Measurements from ENCODE around the gene GOLPH3. TPM values are rescaled to one million over a fixed set of nuclear protein-coding genes. Genes with fewer than 3 reads are reported as not detected.

Gene GOLPH3
- total RNA-seq, 1 experiment from 2014 or later: 69.2 TPM

- Histone ChIP-seq H4K20me1 (ENCODE audit: insufficient read depth) (no peaks in the 10 kb centered on the region), H3K9me2 (ENCODE audit: insufficient read depth) (no peaks in the 10 kb centered on the region), H3K27ac (ENCODE audit: low read depth, low read length) (no peak overlapping the region), H3K4me2 (ENCODE audit: low read length) (no peak overlapping the region), H3K4me3 (replicated peaks in 1 of 2; ENCODE audit: low read depth in 1 of 2, low read length in 2 of 2) (no peak overlapping the region), H3K36me3 (ENCODE audit: control insufficient read depth in 1 of 2, insufficient read depth in 2 of 2, low read length in 2 of 2) (no peaks in the 10 kb centered on the region), H3K9ac (ENCODE audit: low read length) (no peak overlapping the region), H3K27me3 (ENCODE audit: insufficient read depth, low read length) (no peaks in the 10 kb centered on the region), H3K9me3 (ENCODE audit: control insufficient read depth in 1 of 2, insufficient read depth in 1 of 2, low read depth in 1 of 2, low read length in 2 of 2) (no peaks in the 10 kb centered on the region), H3K79me2 (ENCODE audit: insufficient read depth, low read length) (no peaks in the 10 kb centered on the region), H2AFZ (ENCODE audit: low read depth, low read length, poor library complexity, severe bottlenecking) (no peak overlapping the region), H3K4me1 (ENCODE audit: control insufficient read depth in 1 of 2, insufficient read depth in 2 of 2, low read length in 2 of 2) (peaks cover 9% of the 10 kb centered on the region in 2 experiments; a peak in 3 of 4 replicates)
- TF ChIP-seq EGR1 (IDR thresholded peaks at IDR 0.05; ENCODE audit: low read depth) (no peak), CBX3 (IDR thresholded peaks at IDR 0.05; ENCODE audit: low read depth) (no peak), TCF7L2 (IDR thresholded peaks at IDR 0.05; ENCODE audit: borderline replicate concordance, extremely low read depth, insufficient read depth, insufficient read length) (no peak), ZNF274 (IDR thresholded peaks at IDR 0.05; ENCODE audit: low read depth, low read length) (no peak), REST (IDR thresholded peaks at IDR 0.05; ENCODE audit: low read depth) (no peak), POLR2A (IDR thresholded peaks at IDR 0.05; ENCODE audit: borderline replicate concordance, extremely low read depth, insufficient read depth, insufficient read length) (no peak), EZH2 (IDR thresholded peaks at IDR 0.05) (no peak), SIN3A (IDR thresholded peaks at IDR 0.05; ENCODE audit: low read depth) (no peak), RAD21 (IDR thresholded peaks at IDR 0.05; ENCODE audit: low read depth) (no peak), YY1 (IDR thresholded peaks at IDR 0.05; ENCODE audit: extremely low read depth, insufficient replicate concordance, low read depth, low read length) (no peak), CEBPB (IDR thresholded peaks at IDR 0.05; ENCODE audit: low read depth) (no peak), EZH2phosphoT487 (IDR thresholded peaks at IDR 0.05; ENCODE audit: borderline replicate concordance) (no peak), SRF (IDR thresholded peaks at IDR 0.05; ENCODE audit: low read depth) (no peak), ZFX (IDR thresholded peaks at IDR 0.05) (no peak)
- TF ChIP-seq, protein P1, sequence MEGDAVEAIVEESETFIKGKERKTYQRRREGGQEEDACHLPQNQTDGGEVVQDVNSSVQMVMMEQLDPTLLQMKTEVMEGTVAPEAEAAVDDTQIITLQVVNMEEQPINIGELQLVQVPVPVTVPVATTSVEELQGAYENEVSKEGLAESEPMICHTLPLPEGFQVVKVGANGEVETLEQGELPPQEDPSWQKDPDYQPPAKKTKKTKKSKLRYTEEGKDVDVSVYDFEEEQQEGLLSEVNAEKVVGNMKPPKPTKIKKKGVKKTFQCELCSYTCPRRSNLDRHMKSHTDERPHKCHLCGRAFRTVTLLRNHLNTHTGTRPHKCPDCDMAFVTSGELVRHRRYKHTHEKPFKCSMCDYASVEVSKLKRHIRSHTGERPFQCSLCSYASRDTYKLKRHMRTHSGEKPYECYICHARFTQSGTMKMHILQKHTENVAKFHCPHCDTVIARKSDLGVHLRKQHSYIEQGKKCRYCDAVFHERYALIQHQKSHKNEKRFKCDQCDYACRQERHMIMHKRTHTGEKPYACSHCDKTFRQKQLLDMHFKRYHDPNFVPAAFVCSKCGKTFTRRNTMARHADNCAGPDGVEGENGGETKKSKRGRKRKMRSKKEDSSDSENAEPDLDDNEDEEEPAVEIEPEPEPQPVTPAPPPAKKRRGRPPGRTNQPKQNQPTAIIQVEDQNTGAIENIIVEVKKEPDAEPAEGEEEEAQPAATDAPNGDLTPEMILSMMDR (IDR thresholded peaks at IDR 0.05 in 2 of 3, conservative IDR thresholded peaks at IDR 0.05 in 1 of 3; ENCODE audit: borderline replicate concordance in 1 of 3, insufficient read depth in 1 of 3, low read depth in 2 of 3, low read length in 2 of 3): no peak
- RAD21 ChIA-PET (ENCODE audit: low non-redundant PET in 1 of 2, low total read pairs in 2 of 2, uncharacterized antibody in 2 of 2, unreplicated experiment in 2 of 2): no interaction called here
- intact Hi-C loops (cut with micrococcal nuclease): no loop called here
- no peak for DNase-seq (ENCODE audit: low read depth, low spot score)
- POLR2A ChIA-PET: no interaction called here
- CTCF ChIA-PET: no interaction called here
- ATAC-seq: no peak
- BruUV-seq (replicated peaks): no TSS peak
These were observed 16.0 kb upstream of the GOLPH3 start for GRCh38 chr5:32190095-32190494.

All from HCT116 (cell line).